LNCaP clone FGC (cell line): ENCODE measurements around the gene CCDC97.

Experiments used
- DNase-seq: peaks from one replicate; pipeline ENCODE4 v3.0.0-alpha.2; 2011; ENCODE audit warnings: low read depth
- H3K4me3 ChIP-seq: 2 replicates; pipeline ENCODE4 v1.5.1; 2011; ENCODE audit warnings: mild to moderate bottlenecking, low read depth, low read length, control low read depth
- TF ChIP-seq, protein P1 (sequence below): IDR thresholded peaks from 2 replicates; pipeline ENCODE4 v1.5.1; 2012; ENCODE audit warnings: mild to moderate bottlenecking; ENCODE audit not compliant: control insufficient read depth, insufficient read depth; ENCODE audit errors: extremely low read depth

CCDC97 gene

GRCh38 chr19:41321204-41321599 is 11.2 kb downstream of the CCDC97 start:
- no peak overlapping the region for H3K4me3 ChIP-seq
- DNase-seq = no peak
- TF ChIP-seq, protein P1, sequence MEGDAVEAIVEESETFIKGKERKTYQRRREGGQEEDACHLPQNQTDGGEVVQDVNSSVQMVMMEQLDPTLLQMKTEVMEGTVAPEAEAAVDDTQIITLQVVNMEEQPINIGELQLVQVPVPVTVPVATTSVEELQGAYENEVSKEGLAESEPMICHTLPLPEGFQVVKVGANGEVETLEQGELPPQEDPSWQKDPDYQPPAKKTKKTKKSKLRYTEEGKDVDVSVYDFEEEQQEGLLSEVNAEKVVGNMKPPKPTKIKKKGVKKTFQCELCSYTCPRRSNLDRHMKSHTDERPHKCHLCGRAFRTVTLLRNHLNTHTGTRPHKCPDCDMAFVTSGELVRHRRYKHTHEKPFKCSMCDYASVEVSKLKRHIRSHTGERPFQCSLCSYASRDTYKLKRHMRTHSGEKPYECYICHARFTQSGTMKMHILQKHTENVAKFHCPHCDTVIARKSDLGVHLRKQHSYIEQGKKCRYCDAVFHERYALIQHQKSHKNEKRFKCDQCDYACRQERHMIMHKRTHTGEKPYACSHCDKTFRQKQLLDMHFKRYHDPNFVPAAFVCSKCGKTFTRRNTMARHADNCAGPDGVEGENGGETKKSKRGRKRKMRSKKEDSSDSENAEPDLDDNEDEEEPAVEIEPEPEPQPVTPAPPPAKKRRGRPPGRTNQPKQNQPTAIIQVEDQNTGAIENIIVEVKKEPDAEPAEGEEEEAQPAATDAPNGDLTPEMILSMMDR = no peak

DNA sequence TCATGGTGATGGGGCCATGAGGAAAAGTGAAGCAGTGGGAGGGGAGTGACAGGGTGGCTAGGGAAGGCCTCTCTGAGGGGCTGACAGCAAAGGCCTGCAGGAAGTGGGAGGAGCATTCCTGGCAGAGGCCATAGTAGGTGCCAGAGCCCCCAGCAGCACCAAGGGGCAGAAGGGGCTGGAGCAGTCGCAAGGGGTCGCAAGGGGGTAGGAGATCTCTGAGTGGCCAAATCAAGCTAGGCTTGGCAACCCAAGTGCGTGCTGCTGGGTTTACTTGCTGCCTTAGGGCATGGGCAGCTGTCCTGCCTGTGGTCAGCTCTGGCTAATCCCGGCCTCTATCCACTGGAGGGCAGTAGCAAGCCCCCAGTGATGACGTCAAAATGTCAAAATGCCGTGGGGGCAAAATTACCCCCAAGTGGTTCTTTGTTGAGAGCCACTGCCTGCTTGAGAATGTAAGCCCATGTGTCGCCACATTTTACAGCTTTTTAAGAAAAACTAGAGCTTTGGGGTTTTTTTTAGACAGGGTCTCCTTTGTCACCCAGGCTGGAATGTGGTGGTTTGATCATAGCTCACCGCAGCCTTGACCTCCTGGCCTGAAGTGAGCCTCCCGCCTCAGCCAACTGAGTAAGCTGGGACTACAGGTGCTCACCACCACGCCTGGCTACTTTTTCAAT is 11.8 kb downstream of the CCDC97 start:
- TF ChIP-seq, protein P1 = peak; percentile 27
- no peak overlapping the region for H3K4me3 ChIP-seq
- DNase-seq = no peak

DNA sequence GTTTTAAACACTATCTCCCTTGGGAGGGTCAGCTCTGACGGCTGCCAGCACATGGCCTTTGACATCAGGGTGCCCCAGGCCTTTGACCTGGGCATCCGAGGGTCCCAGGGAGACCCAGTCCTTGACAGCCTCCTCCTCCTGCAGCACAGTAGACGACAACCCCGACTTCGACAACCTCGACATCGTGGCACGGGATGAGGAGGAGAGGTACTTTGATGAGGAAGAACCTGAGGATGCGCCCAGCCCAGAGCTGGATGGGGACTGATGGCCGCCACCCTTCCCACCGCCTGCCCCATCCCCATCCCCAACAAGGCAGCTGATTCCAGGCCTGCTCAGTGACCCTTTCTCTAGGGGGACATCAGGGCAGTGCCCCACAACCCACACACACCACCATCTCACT is 12.5 kb downstream of the CCDC97 start:
- TF ChIP-seq, protein P1 = no peak
- no peak for DNase-seq
- H3K4me3 ChIP-seq = no peak overlapping the region

DNA sequence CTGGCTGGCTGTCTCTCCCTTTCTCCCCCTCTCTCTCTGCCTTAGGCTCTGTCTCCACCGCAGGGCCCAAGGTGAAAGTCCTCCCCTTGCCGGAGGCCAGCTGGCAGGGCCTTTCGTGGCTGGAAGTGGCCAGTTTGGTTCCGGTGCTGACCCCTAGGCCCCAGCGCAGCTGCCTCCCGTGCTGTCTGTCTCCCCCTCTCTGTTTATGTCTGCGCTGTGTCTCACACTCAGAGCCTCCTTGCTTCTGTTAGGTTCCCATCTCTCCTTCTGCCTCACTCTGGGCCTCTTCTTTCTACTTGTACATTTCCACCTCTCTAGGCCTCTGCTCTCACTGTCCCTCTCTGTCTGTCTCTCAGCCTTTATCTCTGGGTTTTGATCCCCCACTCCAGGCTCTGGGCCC is 13.1 kb downstream of the CCDC97 start:
- TF ChIP-seq, protein P1 = no peak
- H3K4me3 ChIP-seq = no peak overlapping the region
- DNase-seq = no peak

DNA sequence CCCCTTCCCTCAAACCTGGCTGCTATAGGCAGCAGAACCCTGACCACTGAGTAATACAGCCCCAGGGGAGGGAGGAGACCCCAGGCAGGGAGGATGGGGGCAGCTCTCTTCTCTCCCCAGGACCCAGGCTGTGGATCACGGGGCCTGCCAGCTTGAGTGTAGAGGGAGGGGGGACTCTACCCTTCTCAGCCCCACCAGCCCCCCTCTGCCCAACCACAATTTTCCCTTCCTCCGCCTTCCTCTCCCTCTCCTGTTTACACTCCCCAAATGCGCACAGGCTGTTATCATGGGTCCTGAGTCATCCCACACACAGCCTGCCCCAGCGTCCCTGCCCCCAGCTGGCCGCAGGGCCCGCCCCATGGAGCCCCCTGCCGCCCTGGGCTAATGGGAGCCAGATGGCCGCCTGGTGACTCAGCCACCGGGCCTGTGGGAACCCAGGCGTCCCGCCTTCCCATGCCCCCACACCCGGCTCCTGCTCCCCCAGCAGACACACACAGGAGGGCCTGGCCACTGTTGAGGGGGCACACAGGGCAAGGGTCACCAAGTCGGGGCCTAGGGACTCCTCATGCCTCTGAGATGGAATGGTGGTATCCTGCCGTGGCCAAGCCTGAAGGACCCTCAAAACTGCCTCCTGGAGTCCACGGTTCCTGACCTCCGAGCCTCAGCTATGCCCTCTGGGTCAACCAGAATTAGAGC is 13.6 kb downstream of the CCDC97 start:
- no peak for DNase-seq
- TF ChIP-seq, protein P1 = no peak
- no peak overlapping the region for H3K4me3 ChIP-seq

DNA sequence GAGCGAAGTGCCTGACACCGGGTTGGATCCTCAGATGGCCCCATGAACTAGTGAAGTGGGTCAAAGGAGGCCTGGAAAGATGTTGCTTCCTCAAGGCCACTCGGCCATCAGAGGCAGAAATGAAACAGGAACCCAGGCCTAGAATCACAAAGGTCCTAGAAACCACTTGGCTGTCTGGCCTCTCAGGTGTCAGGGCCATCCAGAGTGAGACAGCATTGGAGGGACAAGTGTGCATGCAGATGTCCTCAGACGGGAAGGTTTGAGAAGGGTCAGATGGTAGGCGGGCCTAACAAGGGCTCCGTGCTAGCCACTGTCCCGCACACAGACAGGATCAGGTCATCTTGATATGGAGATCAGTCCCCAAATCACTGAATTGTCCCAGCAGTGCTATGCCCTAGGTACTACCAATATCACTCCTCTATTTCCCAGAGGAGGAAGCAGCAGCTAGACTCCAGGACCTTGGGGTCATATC is 14.3 kb downstream of the CCDC97 start:
- H3K4me3 ChIP-seq = no peak overlapping the region
- DNase-seq = no peak
- TF ChIP-seq, protein P1 = no peak
